K562 (cell line): ENCODE results near the gene CACNA1S. TPM values are rescaled to one million over a fixed set of nuclear protein-coding genes. Genes with fewer than 3 reads are reported as not detected.

Experiments used
- TCF3 ChIP-seq: sonication (generic); formaldehyde crosslinking; IDR thresholded peaks from 2 replicates; pipeline ENCODE4 v1.4.0; 2020; ENCODE audit warnings: mild to moderate bottlenecking, missing genetic modification reagents
- ZNF407 ChIP-seq: fragments of 450-650 bp; IDR thresholded peaks from 2 replicates; pipeline ENCODE4 v1.6.1; 2016; ENCODE audit warnings: low read depth
- polyA plus RNA-seq, 8 experiments: library from polyadenylated mRNA; depleted of rRNA in 4 of 8; stranded (reverse) in 5 of 8; unstranded in 3 of 8; fragments of >200 nt; fragmentation: Nextera tagmentation in 2 of 8; fragmentation: Illumina TruSeq in 1 of 8; extraction: Ambion mirVana in 2 of 8; extraction: Trizol in 1 of 8; gene quantifications; 2 replicates each; pipeline versions ENCODE4 v1.2.1 to v1.2.3, GENCODE V29; 2011 to 2014; ENCODE audit warnings: inconsistent platforms in 1 of 8, missing spikeins in 1 of 8
- total RNA-seq, 7 experiments: library from RNA; depleted of rRNA in 6 of 7; stranded (reverse); fragments of >200 nt in 6 of 7; fragmentation: Illumina TruSeq in 2 of 7; extraction: Trizol in 2 of 7; gene quantifications; 2 replicates each; pipeline versions ENCODE4 v1.2.1 to v1.2.3, GENCODE V29; 2011 to 2021; ENCODE audit warnings: low replicate concordance in 1 of 7

Gene CACNA1S
- total and polyA plus RNA-seq, 9 of the 15 experiments (the other 6 are each of a cell fraction or from before 2014, with no cell fraction given), result not detected

DNA sequence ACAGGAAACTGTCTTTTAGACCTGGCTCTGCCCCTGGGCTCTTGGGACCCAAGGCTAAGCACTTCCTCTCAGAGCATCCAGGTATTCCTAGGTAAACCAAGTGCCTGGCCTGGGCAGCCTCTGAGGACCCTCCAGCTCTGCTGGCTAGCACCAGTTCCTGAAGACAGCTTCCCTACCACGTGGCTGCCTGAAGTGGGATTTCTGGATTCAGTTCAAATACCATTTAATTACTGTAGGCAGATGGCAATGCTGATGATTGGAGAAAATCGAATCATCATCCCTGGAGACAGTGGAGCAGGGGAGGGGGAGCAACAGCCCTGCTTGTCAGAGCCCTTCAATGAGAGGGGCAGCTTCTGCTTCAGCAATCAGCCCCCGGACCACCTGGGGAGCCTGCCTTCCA, 100.6 kb downstream of the CACNA1S start (continued):
- TF ChIP-seq ZNF407 (no peak), TCF3 (CRISPR knock-in tag) (no peak)
